ENCODE data around the gene MYO5B.

DNA sequence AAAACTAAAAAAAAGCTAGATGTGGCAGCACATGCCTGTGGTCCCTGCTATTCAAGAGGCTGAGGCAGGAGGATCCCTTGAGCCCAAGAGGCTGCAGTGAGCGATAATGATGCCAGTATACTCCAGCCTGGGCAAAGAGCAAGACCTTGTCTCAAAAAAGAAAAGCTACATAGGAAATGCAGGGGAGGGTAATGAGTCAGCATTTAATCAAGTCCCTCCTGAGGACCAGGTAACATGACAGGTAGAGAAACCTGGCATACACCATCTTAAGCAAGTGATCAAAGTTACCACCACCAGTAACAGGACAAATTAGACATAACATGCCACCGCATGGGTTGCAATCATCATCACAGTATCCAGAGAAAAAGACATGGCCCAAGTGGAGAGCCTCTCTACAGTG, 25.8 kb downstream of the MYO5B start:
- TF ChIP-seq, protein P1, sequence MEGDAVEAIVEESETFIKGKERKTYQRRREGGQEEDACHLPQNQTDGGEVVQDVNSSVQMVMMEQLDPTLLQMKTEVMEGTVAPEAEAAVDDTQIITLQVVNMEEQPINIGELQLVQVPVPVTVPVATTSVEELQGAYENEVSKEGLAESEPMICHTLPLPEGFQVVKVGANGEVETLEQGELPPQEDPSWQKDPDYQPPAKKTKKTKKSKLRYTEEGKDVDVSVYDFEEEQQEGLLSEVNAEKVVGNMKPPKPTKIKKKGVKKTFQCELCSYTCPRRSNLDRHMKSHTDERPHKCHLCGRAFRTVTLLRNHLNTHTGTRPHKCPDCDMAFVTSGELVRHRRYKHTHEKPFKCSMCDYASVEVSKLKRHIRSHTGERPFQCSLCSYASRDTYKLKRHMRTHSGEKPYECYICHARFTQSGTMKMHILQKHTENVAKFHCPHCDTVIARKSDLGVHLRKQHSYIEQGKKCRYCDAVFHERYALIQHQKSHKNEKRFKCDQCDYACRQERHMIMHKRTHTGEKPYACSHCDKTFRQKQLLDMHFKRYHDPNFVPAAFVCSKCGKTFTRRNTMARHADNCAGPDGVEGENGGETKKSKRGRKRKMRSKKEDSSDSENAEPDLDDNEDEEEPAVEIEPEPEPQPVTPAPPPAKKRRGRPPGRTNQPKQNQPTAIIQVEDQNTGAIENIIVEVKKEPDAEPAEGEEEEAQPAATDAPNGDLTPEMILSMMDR (IDR thresholded peaks at IDR 0.05; ENCODE audit: low read depth, low read length, poor library complexity, severe bottlenecking) = no peak
- no peak for TF ChIP-seq EZH2phosphoT487 (IDR thresholded peaks at IDR 0.05; ENCODE audit: borderline replicate concordance, low read length)

All from DOHH2 (cell line).